ENCODE data around the gene CDC20. TPM values are rescaled to one million over a fixed set of nuclear protein-coding genes. Genes with fewer than 3 reads are reported as not detected.

Gene CDC20
- total RNA-seq, 1 experiment from 2014 or later = 134 TPM

DNA sequence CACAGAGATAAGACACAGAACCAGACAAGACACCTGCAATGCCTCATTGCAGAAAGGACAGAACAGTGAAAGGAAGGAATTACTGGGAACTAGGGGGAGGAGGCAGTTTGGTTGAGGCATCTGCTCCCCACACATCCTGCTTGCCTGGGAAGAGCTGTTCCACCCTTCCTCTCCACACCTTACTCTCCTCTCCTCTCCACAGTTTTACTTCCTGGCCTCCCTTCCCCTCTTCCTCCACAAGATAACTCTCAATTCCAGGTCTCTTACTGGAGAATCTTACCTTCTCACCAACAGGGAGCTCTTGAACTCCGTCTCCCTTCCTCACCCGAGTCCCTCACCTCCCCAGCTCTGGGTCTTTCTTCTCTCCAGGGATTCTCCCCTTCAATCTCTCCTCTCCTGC is 6.9 kb downstream of the CDC20 start:
- CTCF ChIA-PET = no interaction called here
- H3K27me3 Mint-ChIP-seq (ENCODE audit: unreplicated experiment) = no peaks in the 10 kb centered on the region
- DNase-seq = no peak
- H3K9me3 Mint-ChIP-seq (ENCODE audit: low read depth, unreplicated experiment) = no peaks in the 10 kb centered on the region
- peaks cover 50% of the 10 kb centered on the region for H3K4me1 Mint-ChIP-seq (ENCODE audit: low read depth, unreplicated experiment)
- H3K27ac Mint-ChIP-seq (ENCODE audit: unreplicated experiment) = peak overlapping the region; percentile 82
- peaks cover 86% of the 10 kb centered on the region for H3K36me3 Mint-ChIP-seq (ENCODE audit: insufficient read depth, unreplicated experiment)
- intact Hi-C loops (cut with micrococcal nuclease; ENCODE audit: unreplicated experiment) = no loop called here
- peak overlapping the region; percentile 79 for H3K4me3 Mint-ChIP-seq (ENCODE audit: low read depth, unreplicated experiment)
- BruUV-seq (replicated peaks) = no TSS peak
- TF ChIP-seq, protein P1, sequence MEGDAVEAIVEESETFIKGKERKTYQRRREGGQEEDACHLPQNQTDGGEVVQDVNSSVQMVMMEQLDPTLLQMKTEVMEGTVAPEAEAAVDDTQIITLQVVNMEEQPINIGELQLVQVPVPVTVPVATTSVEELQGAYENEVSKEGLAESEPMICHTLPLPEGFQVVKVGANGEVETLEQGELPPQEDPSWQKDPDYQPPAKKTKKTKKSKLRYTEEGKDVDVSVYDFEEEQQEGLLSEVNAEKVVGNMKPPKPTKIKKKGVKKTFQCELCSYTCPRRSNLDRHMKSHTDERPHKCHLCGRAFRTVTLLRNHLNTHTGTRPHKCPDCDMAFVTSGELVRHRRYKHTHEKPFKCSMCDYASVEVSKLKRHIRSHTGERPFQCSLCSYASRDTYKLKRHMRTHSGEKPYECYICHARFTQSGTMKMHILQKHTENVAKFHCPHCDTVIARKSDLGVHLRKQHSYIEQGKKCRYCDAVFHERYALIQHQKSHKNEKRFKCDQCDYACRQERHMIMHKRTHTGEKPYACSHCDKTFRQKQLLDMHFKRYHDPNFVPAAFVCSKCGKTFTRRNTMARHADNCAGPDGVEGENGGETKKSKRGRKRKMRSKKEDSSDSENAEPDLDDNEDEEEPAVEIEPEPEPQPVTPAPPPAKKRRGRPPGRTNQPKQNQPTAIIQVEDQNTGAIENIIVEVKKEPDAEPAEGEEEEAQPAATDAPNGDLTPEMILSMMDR (IDR thresholded peaks at IDR 0.05; ENCODE audit: unreplicated experiment) = no peak

DNA sequence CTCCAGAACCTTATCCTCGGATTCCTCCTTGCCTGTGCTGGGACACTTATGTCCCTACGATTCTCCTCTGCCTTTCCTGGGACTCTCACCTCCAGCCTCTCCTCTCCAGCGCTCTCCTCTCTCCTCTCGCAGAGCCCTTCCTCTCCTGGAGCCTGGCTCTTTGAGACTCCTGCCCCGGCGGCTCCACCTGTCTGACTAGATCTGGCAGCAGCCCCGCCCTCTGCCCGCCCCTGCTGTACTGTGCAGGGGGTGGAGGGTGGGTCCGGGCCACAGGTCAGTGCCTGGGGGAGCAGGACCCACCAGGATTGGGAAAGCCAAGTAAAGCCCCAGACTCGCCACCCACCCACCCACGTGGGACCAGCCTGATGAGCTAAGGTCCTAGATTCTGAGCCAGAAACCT is 7.4 kb downstream of the CDC20 start:
- H3K36me3 Mint-ChIP-seq (ENCODE audit: insufficient read depth, unreplicated experiment) = peaks cover 86% of the 10 kb centered on the region
- CTCF ChIA-PET = no interaction called here
- intact Hi-C loops (cut with micrococcal nuclease; ENCODE audit: unreplicated experiment) = no loop called here
- TF ChIP-seq, protein P1 (IDR thresholded peaks at IDR 0.05; ENCODE audit: unreplicated experiment) = no peak
- peak overlapping the region; percentile 79 for H3K4me3 Mint-ChIP-seq (ENCODE audit: low read depth, unreplicated experiment)
- H3K27me3 Mint-ChIP-seq (ENCODE audit: unreplicated experiment) = no peaks in the 10 kb centered on the region
- H3K4me1 Mint-ChIP-seq (ENCODE audit: low read depth, unreplicated experiment) = peaks cover 49% of the 10 kb centered on the region
- H3K9me3 Mint-ChIP-seq (ENCODE audit: low read depth, unreplicated experiment) = no peaks in the 10 kb centered on the region
- DNase-seq = peak; percentile 85
- no TSS peak for BruUV-seq (replicated peaks)
- peak overlapping the region; percentile 82 for H3K27ac Mint-ChIP-seq (ENCODE audit: unreplicated experiment)

DNA sequence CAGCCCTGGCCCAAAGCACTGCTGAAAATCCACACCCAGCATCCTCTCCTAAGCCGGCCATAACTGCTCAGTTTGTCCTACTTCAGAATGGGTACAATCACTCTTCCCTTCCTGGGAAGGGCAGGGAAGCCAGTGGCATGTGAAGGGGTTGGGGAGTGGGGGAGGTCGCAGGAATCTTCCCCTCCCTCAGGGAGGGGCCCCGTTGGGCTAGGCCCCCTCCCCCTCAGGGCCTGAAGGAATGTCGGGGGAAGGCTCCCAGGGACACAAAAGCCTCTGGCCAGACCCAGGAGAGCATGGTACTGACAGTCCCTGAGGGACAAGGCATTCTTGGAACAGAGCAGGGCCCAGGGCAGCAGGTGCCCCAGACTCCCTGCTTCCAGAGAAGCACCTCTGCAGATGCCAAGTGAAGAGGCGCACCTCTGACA is 7.8 kb downstream of the CDC20 start:
- Mint-ChIP-seq H3K4me3 (ENCODE audit: low read depth, unreplicated experiment) (peak overlapping the region; percentile 79), H3K36me3 (ENCODE audit: insufficient read depth, unreplicated experiment) (peaks cover 82% of the 10 kb centered on the region), H3K4me1 (ENCODE audit: low read depth, unreplicated experiment) (peaks cover 45% of the 10 kb centered on the region), H3K9me3 (ENCODE audit: low read depth, unreplicated experiment) (no peaks in the 10 kb centered on the region), H3K27me3 (ENCODE audit: unreplicated experiment) (no peaks in the 10 kb centered on the region), H3K27ac (ENCODE audit: unreplicated experiment) (peak overlapping the region; percentile 82)
- intact Hi-C loops (cut with micrococcal nuclease; ENCODE audit: unreplicated experiment) = no loop called here
- TF ChIP-seq, protein P1 (IDR thresholded peaks at IDR 0.05; ENCODE audit: unreplicated experiment) = no peak
- DNase-seq = no peak
- BruUV-seq (replicated peaks) = no TSS peak
- CTCF ChIA-PET = interaction anchor here (0.7 to 2.0 kb wide), 2 partner anchors 81 to 98 kb away, joined by 3 to 14 read pairs; partner anchors contain the start of gene C1orf210

DNA sequence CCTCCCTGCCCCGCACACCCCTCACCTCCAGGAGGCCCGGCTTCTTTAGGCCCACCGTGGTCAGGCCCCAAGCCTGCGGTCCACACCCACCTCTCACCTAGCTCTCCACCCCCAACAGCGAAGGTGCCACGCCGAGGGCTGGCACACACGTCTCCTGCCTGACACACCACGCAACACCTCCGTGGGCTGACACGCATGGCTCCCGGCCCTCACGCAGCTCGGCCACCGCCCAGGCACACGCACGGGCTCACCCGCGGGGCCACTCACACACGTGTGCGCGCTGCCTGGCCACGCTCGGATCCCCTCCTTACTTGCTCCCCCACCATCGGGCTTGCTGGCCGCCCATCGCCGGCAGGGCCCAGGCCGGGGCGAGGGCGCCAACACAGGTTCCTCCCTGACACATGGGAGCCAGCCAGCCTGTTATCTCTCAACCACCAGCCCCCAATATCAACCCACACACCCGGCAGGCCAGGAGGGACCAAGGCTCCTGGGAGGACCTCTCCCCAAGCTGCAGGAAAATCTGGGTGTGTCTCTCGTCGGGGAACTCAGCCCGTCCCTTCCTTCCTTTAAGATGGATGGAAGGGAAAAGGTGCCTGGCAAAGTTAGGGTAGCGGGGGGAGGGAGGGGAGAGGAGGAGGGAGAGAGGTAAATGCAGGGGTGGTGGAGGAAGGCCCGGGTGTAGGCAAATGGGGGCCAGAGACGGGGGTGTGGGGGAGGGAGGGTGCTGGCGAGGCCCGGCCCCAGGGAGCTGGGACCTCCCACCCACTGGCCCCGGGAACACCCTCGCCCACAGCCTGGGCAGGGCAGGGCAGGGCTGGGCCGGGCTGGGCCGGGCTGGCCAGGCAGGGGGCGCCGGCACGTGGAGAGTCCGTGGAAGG is 8.5 kb downstream of the CDC20 start:
- DNase-seq = peak; percentile 35
- peaks cover 76% of the 10 kb centered on the region for H3K36me3 Mint-ChIP-seq (ENCODE audit: insufficient read depth, unreplicated experiment)
- BruUV-seq (replicated peaks) = TSS peak; percentile 21
- H3K27ac Mint-ChIP-seq (ENCODE audit: unreplicated experiment) = peak overlapping the region; percentile 82
- TF ChIP-seq, protein P1 (IDR thresholded peaks at IDR 0.05; ENCODE audit: unreplicated experiment) = no peak
- no peaks in the 10 kb centered on the region for H3K27me3 Mint-ChIP-seq (ENCODE audit: unreplicated experiment)
- peaks cover 39% of the 10 kb centered on the region for H3K4me1 Mint-ChIP-seq (ENCODE audit: low read depth, unreplicated experiment)
- CTCF ChIA-PET = interaction anchor here (0.7 to 2.0 kb wide), 7 partner anchors 9 to 140 kb away, joined by 3 to 14 read pairs (median 3); partner anchors contain the start of gene C1orf210
- H3K9me3 Mint-ChIP-seq (ENCODE audit: low read depth, unreplicated experiment) = no peaks in the 10 kb centered on the region
- H3K4me3 Mint-ChIP-seq (ENCODE audit: low read depth, unreplicated experiment) = peak overlapping the region; percentile 79
- intact Hi-C loops (cut with micrococcal nuclease; ENCODE audit: unreplicated experiment) = no loop called here
